ENCODE measurements around the gene TMEM117. TPM values are rescaled to one million over a fixed set of nuclear protein-coding genes. Genes with fewer than 3 reads are reported as not detected.
"Not testable (repeated sequence)": the region's sequence is repeated elsewhere in the genome, so short reads cannot be mapped to it uniquely, and the experiment has no call there.

The TMEM117 gene
- total RNA-seq, 2 donors from 2014 or later, result 1.3 to 2.7 TPM

DNA sequence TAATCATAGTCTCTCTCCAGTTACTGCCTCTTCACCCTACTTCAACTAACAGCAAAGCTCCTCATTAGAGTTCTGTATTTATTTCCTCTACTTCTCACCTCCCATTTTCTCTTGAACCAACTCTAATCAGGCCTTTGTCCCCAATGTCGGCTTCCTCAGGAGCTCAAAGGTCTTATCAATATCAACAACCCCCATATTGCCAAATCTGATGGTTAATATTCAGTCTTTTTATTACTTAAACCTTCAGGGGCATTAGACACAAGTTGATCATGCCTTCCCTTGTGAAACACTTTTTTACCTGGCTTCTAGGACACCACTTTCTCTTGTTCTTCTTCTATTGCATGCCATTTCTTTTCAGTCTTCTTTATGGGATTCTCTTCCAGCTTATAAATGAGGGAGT lies 531.3 kb downstream of the TMEM117 start:
- H3K4me1 Mint-ChIP-seq (ENCODE audit: low read depth), result no peaks in the 10 kb centered on the region
- no peaks in the 10 kb centered on the region for H3K9me3 Mint-ChIP-seq
- H3K36me3 Mint-ChIP-seq (ENCODE audit: insufficient read depth in 2 of 2), result no peaks in the 10 kb centered on the region
- no peak overlapping the region for H3K4me3 Mint-ChIP-seq
- no peaks in the 10 kb centered on the region for H3K27me3 Mint-ChIP-seq (ENCODE audit: low read depth)
- DNase-seq (no peak), ATAC-seq (replicated peaks in 1 of 2) (no peak)
- H3K27ac Mint-ChIP-seq, result no peak overlapping the region

DNA sequence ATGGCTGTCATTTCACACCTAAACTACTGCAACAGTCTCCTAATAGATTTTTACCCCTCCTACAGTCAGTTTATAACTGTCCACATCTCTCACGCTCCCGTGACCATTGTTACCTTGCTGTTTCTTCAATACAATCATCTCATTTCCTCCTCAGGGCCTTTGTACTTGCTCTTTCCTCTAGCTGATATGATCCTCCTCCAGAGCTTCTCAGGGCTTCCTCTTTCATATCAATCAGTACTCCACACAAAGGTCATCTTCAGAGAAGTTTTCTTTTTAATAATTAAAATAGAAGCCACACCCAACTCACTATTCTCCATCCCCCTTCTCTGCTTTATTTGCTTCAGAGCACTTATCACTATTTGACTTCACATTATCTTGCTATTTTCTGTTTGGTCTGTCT lies 532.0 kb downstream of the TMEM117 start:
- no peaks in the 10 kb centered on the region for H3K36me3 Mint-ChIP-seq (ENCODE audit: insufficient read depth in 2 of 2)
- H3K4me3 Mint-ChIP-seq, result no peak overlapping the region
- H3K4me1 Mint-ChIP-seq (ENCODE audit: low read depth), result no peaks in the 10 kb centered on the region
- ATAC-seq (replicated peaks in 1 of 2), result no peak
- no peaks in the 10 kb centered on the region for H3K27me3 Mint-ChIP-seq (ENCODE audit: low read depth)
- no peak for DNase-seq
- H3K9me3 Mint-ChIP-seq, result no peaks in the 10 kb centered on the region
- no peak overlapping the region for H3K27ac Mint-ChIP-seq

GRCh38 chr12:44369998-44370397 lies 534.1 kb downstream of the TMEM117 start:
- Mint-ChIP-seq H3K4me3 (no peak overlapping the region), H3K4me1 (ENCODE audit: low read depth) (no peaks in the 10 kb centered on the region), H3K27me3 (ENCODE audit: low read depth) (no peaks in the 10 kb centered on the region), H3K27ac (no peak overlapping the region), H3K9me3 (no peaks in the 10 kb centered on the region), H3K36me3 (ENCODE audit: insufficient read depth in 2 of 2) (no peaks in the 10 kb centered on the region)
- ATAC-seq (replicated peaks in 1 of 2), result no peak
- DNase-seq, result no peak

DNA sequence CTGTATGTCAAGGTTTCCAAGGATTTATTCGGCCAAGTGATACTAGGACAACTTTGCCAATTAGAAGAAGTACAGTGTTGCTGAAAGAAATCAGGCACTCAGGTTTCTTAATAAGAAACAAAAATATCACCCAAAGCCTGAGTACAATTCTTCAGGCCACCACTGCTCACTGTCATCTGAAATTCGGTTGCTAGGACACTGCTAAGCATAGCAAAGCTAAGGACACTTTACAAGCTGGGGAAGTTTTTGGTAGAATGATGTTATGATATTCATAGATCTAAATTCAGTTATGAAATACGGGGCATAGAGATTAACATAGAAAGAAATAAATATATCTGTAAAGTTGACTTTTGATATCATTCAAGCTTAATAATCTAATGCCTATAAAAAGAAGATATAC lies 535.1 kb downstream of the TMEM117 start:
- Mint-ChIP-seq H3K27me3 (ENCODE audit: low read depth) (no peaks in the 10 kb centered on the region), H3K27ac (no peak overlapping the region), H3K36me3 (ENCODE audit: insufficient read depth in 2 of 2) (no peaks in the 10 kb centered on the region), H3K9me3 (no peaks in the 10 kb centered on the region), H3K4me3 (no peak overlapping the region), H3K4me1 (ENCODE audit: low read depth) (no peaks in the 10 kb centered on the region)
- ATAC-seq (replicated peaks in 1 of 2) (no peak), DNase-seq (no peak)

DNA sequence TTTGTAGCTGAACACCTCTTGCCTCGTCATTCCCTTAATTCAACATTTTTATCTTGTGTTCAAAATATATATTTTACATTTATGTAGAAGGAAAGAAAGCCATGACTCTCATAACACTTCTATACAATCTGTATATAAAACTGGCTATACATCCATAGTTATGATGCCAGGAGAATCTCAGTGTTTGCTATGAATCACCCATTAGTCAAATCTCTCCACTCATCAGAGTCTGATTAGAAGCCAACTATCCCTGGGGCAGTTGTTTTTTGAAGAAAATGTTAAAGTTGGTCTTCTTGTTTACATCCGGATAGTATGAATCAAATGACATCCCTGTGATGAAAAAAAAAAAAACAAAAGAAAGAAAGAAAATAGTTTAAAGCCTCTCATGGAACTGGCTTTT lies 536.4 kb downstream of the TMEM117 start:
- DNase-seq, result no peak
- Mint-ChIP-seq H3K27me3 (ENCODE audit: low read depth) (no peaks in the 10 kb centered on the region), H3K9me3 (no peaks in the 10 kb centered on the region), H3K27ac (no peak overlapping the region), H3K36me3 (ENCODE audit: insufficient read depth in 2 of 2) (no peaks in the 10 kb centered on the region), H3K4me1 (ENCODE audit: low read depth) (no peaks in the 10 kb centered on the region), H3K4me3 (no peak overlapping the region)
- no peak for ATAC-seq (replicated peaks in 1 of 2)

DNA sequence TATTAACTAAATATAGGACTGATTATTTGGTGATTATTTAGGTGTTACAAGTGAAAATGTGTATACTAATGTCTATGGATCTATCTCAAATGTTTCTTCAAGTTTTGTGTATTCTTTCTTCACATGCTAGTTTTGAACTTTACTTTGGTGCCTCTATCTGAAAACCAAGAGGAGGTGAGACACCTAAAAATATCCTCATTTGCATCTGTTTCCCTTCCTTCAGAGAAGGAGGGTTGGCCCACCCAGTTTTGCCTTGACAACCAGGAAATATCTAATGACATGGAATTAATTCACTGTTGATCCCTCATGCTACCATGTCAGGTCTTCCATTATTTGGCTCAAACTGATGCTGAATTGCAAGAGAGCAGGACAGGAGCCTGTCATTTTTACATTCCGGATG lies 539.8 kb downstream of the TMEM117 start:
- Mint-ChIP-seq H3K27ac (no peak overlapping the region), H3K4me1 (ENCODE audit: low read depth) (no peaks in the 10 kb centered on the region), H3K36me3 (ENCODE audit: insufficient read depth in 2 of 2) (no peaks in the 10 kb centered on the region), H3K4me3 (no peak overlapping the region), H3K27me3 (ENCODE audit: low read depth) (no peaks in the 10 kb centered on the region), H3K9me3 (no peaks in the 10 kb centered on the region)
- no peak for DNase-seq
- ATAC-seq (replicated peaks in 1 of 2), result no peak

DNA sequence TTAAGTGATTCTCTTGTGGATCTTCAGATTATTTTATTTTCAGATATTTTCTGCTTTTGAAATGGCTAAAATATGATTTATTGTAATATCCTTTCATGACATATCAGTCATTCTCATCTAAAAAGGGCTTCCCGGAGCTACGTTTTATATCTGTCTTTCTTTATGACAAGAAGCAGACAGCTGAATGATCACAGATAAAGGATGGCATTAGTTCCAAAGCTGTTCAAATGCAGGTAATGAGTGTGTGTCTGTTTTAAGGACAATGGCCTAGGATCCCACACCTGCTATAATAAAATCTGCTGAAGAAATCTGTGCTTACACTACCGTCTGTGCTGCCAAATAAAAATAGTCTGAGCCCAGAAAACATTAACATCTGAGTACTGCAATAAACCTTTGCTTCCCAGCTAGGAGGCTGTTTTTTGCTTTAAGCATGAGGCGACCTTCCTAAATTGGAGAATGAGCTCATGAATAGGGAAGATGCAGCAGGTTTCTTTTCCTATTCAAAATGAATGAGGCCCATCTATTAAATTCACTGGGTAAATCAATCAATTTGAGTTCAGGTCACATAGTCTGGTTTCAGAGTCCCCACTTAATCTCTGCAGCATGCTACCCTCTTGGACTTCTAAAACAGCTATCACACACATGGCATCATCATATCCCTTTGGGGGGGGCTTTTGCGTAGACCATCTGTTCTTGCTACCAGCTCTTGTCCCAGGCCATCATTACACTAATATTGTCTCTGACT lies 541.7 kb downstream of the TMEM117 start:
- Mint-ChIP-seq H3K27me3 (ENCODE audit: low read depth) (no peaks in the 10 kb centered on the region), H3K36me3 (ENCODE audit: insufficient read depth in 2 of 2) (no peaks in the 10 kb centered on the region), H3K9me3 (no peaks in the 10 kb centered on the region), H3K27ac (no peak overlapping the region), H3K4me1 (ENCODE audit: low read depth) (no peaks in the 10 kb centered on the region), H3K4me3 (no peak overlapping the region)
- no peak for ATAC-seq (replicated peaks in 1 of 2)
- DNase-seq, result no peak

- H3K27me3 Mint-ChIP-seq (ENCODE audit: low read depth); H3K36me3 Mint-ChIP-seq (ENCODE audit: insufficient read depth in 2 of 2); H3K9me3 Mint-ChIP-seq; H3K4me3 Mint-ChIP-seq; ATAC-seq (replicated peaks in 1 of 2); DNase-seq; H3K27ac Mint-ChIP-seq; H3K4me1 Mint-ChIP-seq (ENCODE audit: low read depth): not testable (repeated sequence)
Measured at GRCh38 chr12:44379113-44379512, 543.2 kb downstream of the TMEM117 start.

DNA sequence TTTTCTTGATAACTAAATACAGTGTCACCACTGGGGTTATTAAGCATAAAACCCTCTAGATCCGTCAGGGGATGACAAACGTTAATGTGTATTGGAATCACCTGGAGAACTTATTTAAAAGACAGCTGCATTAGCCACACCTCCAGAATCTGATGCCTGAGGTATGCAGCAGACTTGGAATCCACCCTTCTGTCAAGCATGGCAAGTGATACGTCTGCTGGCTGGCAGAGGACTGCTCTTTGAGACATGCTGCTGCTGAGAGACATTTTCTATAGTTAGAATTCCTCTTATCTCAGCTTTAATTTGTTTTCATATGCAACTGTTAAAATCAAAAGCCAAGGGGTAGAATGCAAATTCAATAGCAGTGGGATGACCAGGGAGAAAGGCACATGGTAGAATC lies 544.0 kb downstream of the TMEM117 start:
- H3K4me1 Mint-ChIP-seq (ENCODE audit: low read depth), result no peaks in the 10 kb centered on the region
- H3K36me3 Mint-ChIP-seq (ENCODE audit: insufficient read depth in 2 of 2), result no peaks in the 10 kb centered on the region
- DNase-seq, result no peak
- no peaks in the 10 kb centered on the region for H3K27me3 Mint-ChIP-seq (ENCODE audit: low read depth)
- H3K27ac Mint-ChIP-seq, result no peak overlapping the region
- H3K4me3 Mint-ChIP-seq, result no peak overlapping the region
- no peaks in the 10 kb centered on the region for H3K9me3 Mint-ChIP-seq
- ATAC-seq (replicated peaks in 1 of 2), result no peak

- DNase-seq, result no peak
- Mint-ChIP-seq H3K27me3 (ENCODE audit: low read depth) (no peaks in the 10 kb centered on the region), H3K27ac (no peak overlapping the region), H3K4me3 (no peak overlapping the region), H3K36me3 (ENCODE audit: insufficient read depth in 2 of 2) (no peaks in the 10 kb centered on the region), H3K4me1 (ENCODE audit: low read depth) (no peaks in the 10 kb centered on the region), H3K9me3 (no peaks in the 10 kb centered on the region)
- no peak for ATAC-seq (replicated peaks in 1 of 2)
Measured at GRCh38 chr12:44380861-44381260, 545.0 kb downstream of the TMEM117 start.

GRCh38 chr12:44381341-44381740 lies 545.5 kb downstream of the TMEM117 start:
- H3K4me1 Mint-ChIP-seq (ENCODE audit: low read depth), result no peaks in the 10 kb centered on the region

GRCh38 chr12:44384136-44384535 lies 548.3 kb downstream of the TMEM117 start:
- H3K27me3 Mint-ChIP-seq (ENCODE audit: low read depth), result no peaks in the 10 kb centered on the region
- H3K4me3 Mint-ChIP-seq, result no peak overlapping the region
- H3K4me1 Mint-ChIP-seq (ENCODE audit: low read depth), result no peaks in the 10 kb centered on the region
- ATAC-seq (replicated peaks in 1 of 2), result no peak
- DNase-seq, result no peak
- H3K36me3 Mint-ChIP-seq (ENCODE audit: insufficient read depth in 2 of 2), result no peaks in the 10 kb centered on the region
- H3K27ac Mint-ChIP-seq, result no peak overlapping the region
- H3K9me3 Mint-ChIP-seq, result no peaks in the 10 kb centered on the region

More at GRCh38 chr12:44381341-44381740, 545.5 kb downstream of the TMEM117 start:
- DNase-seq (no peak), ATAC-seq (replicated peaks in 1 of 2) (no peak)
- Mint-ChIP-seq H3K27ac (no peak overlapping the region), H3K36me3 (ENCODE audit: insufficient read depth in 2 of 2) (no peaks in the 10 kb centered on the region), H3K9me3 (no peaks in the 10 kb centered on the region), H3K4me3 (no peak overlapping the region), H3K27me3 (ENCODE audit: low read depth) (no peaks in the 10 kb centered on the region)

DNA sequence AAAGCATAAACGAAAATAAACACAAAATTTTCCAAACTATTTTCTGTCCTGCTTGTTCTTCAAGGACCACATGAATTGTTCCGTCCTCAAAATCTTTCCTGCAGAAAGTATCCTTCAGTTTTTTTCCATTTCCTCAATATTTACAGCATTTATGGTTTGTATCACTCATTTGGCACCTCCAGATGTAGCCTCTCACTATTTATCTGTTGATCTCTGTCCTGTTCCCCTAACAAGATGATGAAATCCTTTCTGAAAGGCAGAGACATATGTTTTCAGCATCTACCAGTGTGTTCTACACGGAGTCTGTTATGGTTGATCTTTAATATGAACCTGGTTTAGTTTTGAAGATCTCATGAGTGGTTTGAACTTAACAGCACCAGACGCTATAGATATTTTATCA lies 550.1 kb downstream of the TMEM117 start:
- Mint-ChIP-seq H3K36me3 (ENCODE audit: insufficient read depth in 2 of 2) (no peaks in the 10 kb centered on the region), H3K4me1 (ENCODE audit: low read depth) (no peaks in the 10 kb centered on the region), H3K27me3 (ENCODE audit: low read depth) (no peaks in the 10 kb centered on the region), H3K4me3 (no peak overlapping the region), H3K27ac (no peak overlapping the region), H3K9me3 (no peaks in the 10 kb centered on the region)
- ATAC-seq (replicated peaks in 1 of 2), result no peak
- no peak for DNase-seq

GRCh38 chr12:44387581-44387980 lies 551.7 kb downstream of the TMEM117 start:
- Mint-ChIP-seq H3K27me3 (ENCODE audit: low read depth) (no peaks in the 10 kb centered on the region), H3K27ac (no peak overlapping the region), H3K9me3 (no peaks in the 10 kb centered on the region), H3K36me3 (ENCODE audit: insufficient read depth in 2 of 2) (no peaks in the 10 kb centered on the region), H3K4me1 (ENCODE audit: low read depth) (no peaks in the 10 kb centered on the region), H3K4me3 (no peak overlapping the region)
- no peak for ATAC-seq (replicated peaks in 1 of 2)
- no peak for DNase-seq

All from activated T-cell treated with anti-CD3 and anti-CD28 coated beads, Interleukin-2, amount 50 U/mL, for 72 hours (primary cell).